ENCODE data around the gene DDX11.

DNA sequence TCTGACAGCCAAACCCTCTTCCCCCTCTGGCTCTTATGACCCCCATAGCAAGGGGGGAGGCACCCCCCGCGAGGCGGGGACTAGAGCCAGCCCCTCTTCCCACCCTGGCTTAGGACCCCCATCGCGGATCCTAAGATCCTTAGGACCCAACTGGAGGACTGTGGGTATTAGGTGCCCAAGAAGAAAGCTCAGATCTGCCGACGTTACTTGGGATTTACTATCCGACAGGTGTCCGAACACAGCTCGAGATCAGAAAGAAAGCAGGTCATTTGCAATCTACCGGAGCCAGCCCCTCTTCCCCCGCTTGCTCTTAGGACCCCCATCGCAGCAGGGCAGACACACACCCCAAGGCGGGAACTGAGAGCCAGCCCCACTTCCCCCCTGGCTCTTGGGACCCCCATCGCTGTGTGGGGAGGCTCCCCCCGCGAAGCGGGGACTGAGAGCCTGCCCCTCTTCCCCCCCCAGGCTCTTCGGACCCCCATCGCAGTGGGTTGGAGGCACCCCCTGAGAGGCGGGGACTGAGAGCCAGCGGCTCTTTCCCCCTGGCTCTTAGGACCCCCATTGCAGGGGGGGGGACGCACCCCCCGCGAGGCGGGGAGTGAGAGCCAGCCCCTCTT, 46.8 kb downstream of the DDX11 start:
- TF ChIP-seq POLR2AphosphoS5 (IDR thresholded peaks at IDR 0.05), result no peak
- TF ChIP-seq POLR2A (IDR thresholded peaks at IDR 0.05), result no peak
- TF ChIP-seq, protein P1, sequence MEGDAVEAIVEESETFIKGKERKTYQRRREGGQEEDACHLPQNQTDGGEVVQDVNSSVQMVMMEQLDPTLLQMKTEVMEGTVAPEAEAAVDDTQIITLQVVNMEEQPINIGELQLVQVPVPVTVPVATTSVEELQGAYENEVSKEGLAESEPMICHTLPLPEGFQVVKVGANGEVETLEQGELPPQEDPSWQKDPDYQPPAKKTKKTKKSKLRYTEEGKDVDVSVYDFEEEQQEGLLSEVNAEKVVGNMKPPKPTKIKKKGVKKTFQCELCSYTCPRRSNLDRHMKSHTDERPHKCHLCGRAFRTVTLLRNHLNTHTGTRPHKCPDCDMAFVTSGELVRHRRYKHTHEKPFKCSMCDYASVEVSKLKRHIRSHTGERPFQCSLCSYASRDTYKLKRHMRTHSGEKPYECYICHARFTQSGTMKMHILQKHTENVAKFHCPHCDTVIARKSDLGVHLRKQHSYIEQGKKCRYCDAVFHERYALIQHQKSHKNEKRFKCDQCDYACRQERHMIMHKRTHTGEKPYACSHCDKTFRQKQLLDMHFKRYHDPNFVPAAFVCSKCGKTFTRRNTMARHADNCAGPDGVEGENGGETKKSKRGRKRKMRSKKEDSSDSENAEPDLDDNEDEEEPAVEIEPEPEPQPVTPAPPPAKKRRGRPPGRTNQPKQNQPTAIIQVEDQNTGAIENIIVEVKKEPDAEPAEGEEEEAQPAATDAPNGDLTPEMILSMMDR (IDR thresholded peaks at IDR 0.05), result no peak
